Suprapubic skin (tissue), 4 donors: Measurements from ENCODE around the gene TMEM175. TPM values are rescaled to one million over a fixed set of nuclear protein-coding genes. Genes with fewer than 3 reads are reported as not detected.
A peak's percentile ranks its signal among the peaks of the same experiment; 100 is the strongest.

ENCODE experiments used
- DNase-seq, 2 donors: peaks; one replicate each; pipeline ENCODE4 v3.0.0-alpha.2; 2019; ENCODE audit warnings: low spot score in 2 of 2
- H3K27ac ChIP-seq: fragments of 200-600 bp; sonication (generic); one replicate; pipeline ENCODE4 v1.5.1; 2019
- H3K27me3 ChIP-seq: fragments of 200-600 bp; sonication (generic); one replicate; pipeline ENCODE4 v1.5.1; 2019
- H3K36me3 ChIP-seq: fragments of 200-600 bp; sonication (generic); one replicate; pipeline ENCODE4 v1.5.1; 2019
- H3K4me1 ChIP-seq: fragments of 200-600 bp; sonication (generic); one replicate; pipeline ENCODE4 v1.5.1; 2019
- H3K4me3 ChIP-seq: fragments of 200-600 bp; sonication (generic); one replicate; pipeline ENCODE4 v1.5.1; 2019; ENCODE audit warnings: mild to moderate bottlenecking
- H3K9me3 ChIP-seq: fragments of 200-600 bp; sonication (generic); one replicate; pipeline ENCODE4 v1.5.1; 2019
- EP300 ChIP-seq: sonication (generic); formaldehyde crosslinking; IDR thresholded peaks from one replicate; pipeline ENCODE4 v1.6.1; 2017; ENCODE audit warnings: antibody characterized with exemption
- POLR2A ChIP-seq, 2 donors: fragments of 450-650 bp; IDR thresholded peaks; one replicate each; pipeline ENCODE4 v1.6.1; 2017; ENCODE audit warnings: antibody characterized with exemption in 2 of 2, mild to moderate bottlenecking in 2 of 2, moderate library complexity in 2 of 2
- POLR2AphosphoS5 ChIP-seq, 3 donors: sonication (generic); formaldehyde crosslinking; IDR thresholded peaks; one replicate each; pipeline ENCODE4 v1.6.1; 2017; ENCODE audit warnings: antibody characterized with exemption in 3 of 3
- WGBS: methylation state at CpG from one replicate; pipeline ENCODE4 v1.1.5; 2018; 5-methylcytosine and 5-hydroxymethylcytosine counted together
- total RNA-seq, 4 donors: library from RNA; depleted of rRNA; stranded (reverse); fragments of >200 nt; gene quantifications; one replicate each; pipeline ENCODE4 v1.1.0, GENCODE V29; 2016
- TF ChIP-seq, protein P1 (sequence below), 2 donors: fragments of 200-600 bp in 1 of 2; fragments of 450-650 bp in 1 of 2; sonication (generic) in 1 of 2; IDR thresholded peaks; one replicate each; pipeline ENCODE4 v1.5.1; 2016 to 2019; ENCODE audit warnings: antibody characterized with exemption in 2 of 2, mild to moderate bottlenecking in 1 of 2, moderate library complexity in 1 of 2

TMEM175 gene
- total RNA-seq, 4 donors from 2014 or later, result 41.1 to 98.3 (median 65.3) TPM

- WGBS, result 100% methylated on average over 1 of the region's 12 CpGs
- no peaks in the 10 kb centered on the region for H3K4me1 ChIP-seq
- peaks cover 31% of the 10 kb centered on the region for H3K36me3 ChIP-seq
- DNase-seq, result no peak
- TF ChIP-seq POLR2AphosphoS5 (IDR thresholded peaks at IDR 0.05), result no peak
- no peak for TF ChIP-seq POLR2A (IDR thresholded peaks at IDR 0.05)
- TF ChIP-seq, protein P1, sequence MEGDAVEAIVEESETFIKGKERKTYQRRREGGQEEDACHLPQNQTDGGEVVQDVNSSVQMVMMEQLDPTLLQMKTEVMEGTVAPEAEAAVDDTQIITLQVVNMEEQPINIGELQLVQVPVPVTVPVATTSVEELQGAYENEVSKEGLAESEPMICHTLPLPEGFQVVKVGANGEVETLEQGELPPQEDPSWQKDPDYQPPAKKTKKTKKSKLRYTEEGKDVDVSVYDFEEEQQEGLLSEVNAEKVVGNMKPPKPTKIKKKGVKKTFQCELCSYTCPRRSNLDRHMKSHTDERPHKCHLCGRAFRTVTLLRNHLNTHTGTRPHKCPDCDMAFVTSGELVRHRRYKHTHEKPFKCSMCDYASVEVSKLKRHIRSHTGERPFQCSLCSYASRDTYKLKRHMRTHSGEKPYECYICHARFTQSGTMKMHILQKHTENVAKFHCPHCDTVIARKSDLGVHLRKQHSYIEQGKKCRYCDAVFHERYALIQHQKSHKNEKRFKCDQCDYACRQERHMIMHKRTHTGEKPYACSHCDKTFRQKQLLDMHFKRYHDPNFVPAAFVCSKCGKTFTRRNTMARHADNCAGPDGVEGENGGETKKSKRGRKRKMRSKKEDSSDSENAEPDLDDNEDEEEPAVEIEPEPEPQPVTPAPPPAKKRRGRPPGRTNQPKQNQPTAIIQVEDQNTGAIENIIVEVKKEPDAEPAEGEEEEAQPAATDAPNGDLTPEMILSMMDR (IDR thresholded peaks at IDR 0.05), result no peak
- TF ChIP-seq EP300, result no peak
- H3K4me3 ChIP-seq, result no peak overlapping the region
- H3K9me3 ChIP-seq, result no peaks in the 10 kb centered on the region
- H3K27ac ChIP-seq, result no peak overlapping the region
- no peaks in the 10 kb centered on the region for H3K27me3 ChIP-seq
These were observed 22.4 kb upstream of the TMEM175 start for GRCh38 chr4:909821-910220.

DNA sequence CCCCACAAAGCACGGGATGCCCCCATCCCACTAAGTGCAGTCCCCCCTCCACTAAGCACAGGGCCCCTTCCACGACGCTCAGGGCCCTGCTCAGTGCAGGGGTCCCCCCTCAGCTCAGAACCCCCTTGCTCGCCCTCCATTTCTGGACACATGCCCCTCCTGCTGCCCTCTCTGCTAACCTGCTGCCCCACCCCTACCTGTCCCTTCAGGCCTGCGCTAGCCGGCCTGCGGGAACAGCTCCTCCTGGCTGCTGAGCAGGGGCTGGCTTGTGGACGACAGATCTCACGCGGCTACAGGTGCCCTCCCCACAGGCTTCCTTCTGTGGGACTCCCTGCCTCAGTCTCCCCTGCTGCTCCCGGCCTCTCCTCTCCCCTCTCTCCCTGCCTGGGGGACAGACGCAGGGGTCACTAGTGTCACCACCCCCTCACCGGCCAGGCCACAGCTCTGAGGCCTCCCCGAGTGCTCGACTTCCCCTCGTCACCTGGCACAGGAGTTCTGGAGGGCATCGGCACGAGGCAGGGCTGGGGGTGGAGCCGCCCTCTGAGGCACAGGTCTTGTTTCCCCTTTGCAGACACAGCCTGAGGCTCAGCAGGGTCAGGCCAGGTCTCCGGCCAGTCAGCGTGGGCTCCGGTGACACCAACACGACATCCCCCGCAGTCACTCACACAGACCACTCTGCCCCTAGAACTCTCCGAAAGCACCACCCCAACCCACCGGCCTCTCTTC lies 21.7 kb upstream of the TMEM175 start:
- 93% methylated on average over 19 of the region's 26 CpGs for WGBS

DNA sequence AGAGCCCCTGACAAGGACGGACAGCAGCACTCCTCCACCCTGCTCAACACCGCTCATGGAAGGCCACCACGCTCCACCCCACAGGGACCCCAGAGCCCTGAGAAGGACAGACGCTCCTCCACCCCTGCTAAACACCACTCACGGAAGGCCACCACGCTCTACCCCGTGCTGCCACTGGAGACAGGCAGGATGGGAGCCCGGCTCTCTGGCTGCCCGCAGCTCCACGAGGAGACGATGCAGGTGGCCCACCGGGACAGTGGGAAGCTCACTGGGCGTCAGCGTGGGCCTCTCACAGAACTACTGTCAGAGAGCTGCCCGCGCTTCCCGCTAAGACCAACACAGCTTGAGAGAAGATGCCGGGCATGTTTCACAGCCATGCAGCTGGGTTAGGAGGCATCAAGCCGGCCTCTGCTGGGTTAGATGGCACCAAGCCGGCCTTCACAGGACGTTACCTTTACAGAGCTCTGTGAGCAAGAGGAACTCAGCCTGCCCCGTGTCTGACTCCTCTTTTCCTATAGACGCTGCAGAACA lies 21.0 kb upstream of the TMEM175 start:
- no peak overlapping the region for H3K27ac ChIP-seq
- H3K27me3 ChIP-seq, result no peaks in the 10 kb centered on the region
- no peaks in the 10 kb centered on the region for H3K4me1 ChIP-seq
- 93% methylated on average over 23 of the region's 23 CpGs for WGBS
- no peak for DNase-seq
- H3K36me3 ChIP-seq, result peaks cover 31% of the 10 kb centered on the region
- TF ChIP-seq, protein P1 (IDR thresholded peaks at IDR 0.05), result no peak
- TF ChIP-seq EP300 (no peak), POLR2A (IDR thresholded peaks at IDR 0.05) (no peak), POLR2AphosphoS5 (IDR thresholded peaks at IDR 0.05) (no peak)
- no peak overlapping the region for H3K4me3 ChIP-seq
- H3K9me3 ChIP-seq, result no peaks in the 10 kb centered on the region

More for the DNA sequence above, 21.7 kb upstream of the TMEM175 start:
- no peak for DNase-seq
- Histone ChIP-seq H3K9me3 (no peaks in the 10 kb centered on the region), H3K27ac (no peak overlapping the region), H3K4me3 (no peak overlapping the region), H3K36me3 (peaks cover 31% of the 10 kb centered on the region), H3K4me1 (no peaks in the 10 kb centered on the region), H3K27me3 (no peaks in the 10 kb centered on the region)
- TF ChIP-seq, protein P1 (IDR thresholded peaks at IDR 0.05), result no peak
- TF ChIP-seq POLR2AphosphoS5 (IDR thresholded peaks at IDR 0.05) (no peak), EP300 (no peak), POLR2A (IDR thresholded peaks at IDR 0.05) (no peak)

GRCh38 chr4:911871-912490 lies 20.3 kb upstream of the TMEM175 start:
- no peaks in the 10 kb centered on the region for H3K4me1 ChIP-seq

More at GRCh38 chr4:911871-912490, 20.3 kb upstream of the TMEM175 start:
- WGBS, result 89% methylated on average over 29 of the region's 29 CpGs
- DNase-seq, result no peak
- Histone ChIP-seq H3K4me3 (no peak overlapping the region), H3K27me3 (no peaks in the 10 kb centered on the region), H3K36me3 (peaks cover 31% of the 10 kb centered on the region), H3K27ac (peak overlapping the region; percentile 52), H3K9me3 (no peaks in the 10 kb centered on the region)
- no peak for TF ChIP-seq POLR2A (IDR thresholded peaks at IDR 0.05)
- TF ChIP-seq POLR2AphosphoS5 (IDR thresholded peaks at IDR 0.05), result no peak
- TF ChIP-seq, protein P1 (IDR thresholded peaks at IDR 0.05), result no peak
- no peak for TF ChIP-seq EP300
